ENCODE data around the gene MYOM1.
"Not testable (repeated sequence)": the region's sequence is repeated elsewhere in the genome, so short reads cannot be mapped to it uniquely, and the experiment has no call there.

The MYOM1 gene

GRCh38 chr18:3218819-3219218 lies 949 bp downstream of the MYOM1 start:
- DNase-seq (ENCODE audit: low read depth): no peak

- peak; percentile 23 for DNase-seq (ENCODE audit: low read depth)
Observed at GRCh38 chr18:3217948-3218647, 1.7 kb downstream of the MYOM1 start.

GRCh38 chr18:3216987-3217386 lies 2.8 kb downstream of the MYOM1 start:
- no peak for DNase-seq (ENCODE audit: low read depth)

- no peak for DNase-seq (ENCODE audit: low read depth)
Observed at GRCh38 chr18:3214855-3215637, 4.7 kb downstream of the MYOM1 start.

GRCh38 chr18:3213300-3214059 lies 6.3 kb downstream of the MYOM1 start:
- peak; percentile 5 for DNase-seq (ENCODE audit: low read depth)

GRCh38 chr18:3212657-3213056 lies 7.1 kb downstream of the MYOM1 start:
- no peak for DNase-seq (ENCODE audit: low read depth)

- DNase-seq (ENCODE audit: low read depth): peak; percentile 45
Observed at GRCh38 chr18:3211236-3211992, 8.4 kb downstream of the MYOM1 start.

GRCh38 chr18:3209859-3210569 lies 9.8 kb downstream of the MYOM1 start:
- DNase-seq (ENCODE audit: low read depth): no peak

- peak; percentile 33 for DNase-seq (ENCODE audit: low read depth)
Observed at GRCh38 chr18:3207565-3207964, 12.2 kb downstream of the MYOM1 start.

GRCh38 chr18:3205239-3205638 lies 14.5 kb downstream of the MYOM1 start:
- no peak for DNase-seq (ENCODE audit: low read depth)

GRCh38 chr18:3199942-3200645 lies 19.7 kb downstream of the MYOM1 start:
- no peak for DNase-seq (ENCODE audit: low read depth)

GRCh38 chr18:3198260-3198860 lies 21.4 kb downstream of the MYOM1 start:
- DNase-seq (ENCODE audit: low read depth): not testable (repeated sequence)

- no peak for DNase-seq (ENCODE audit: low read depth)
Observed at GRCh38 chr18:3194947-3195612, 24.7 kb downstream of the MYOM1 start.

GRCh38 chr18:3193331-3193730 lies 26.4 kb downstream of the MYOM1 start:
- no peak for DNase-seq (ENCODE audit: low read depth)

GRCh38 chr18:3192752-3193151 lies 27.0 kb downstream of the MYOM1 start:
- no peak for DNase-seq (ENCODE audit: low read depth)

GRCh38 chr18:3192286-3192685 lies 27.5 kb downstream of the MYOM1 start:
- no peak for DNase-seq (ENCODE audit: low read depth)

- DNase-seq (ENCODE audit: low read depth): no peak
Observed at GRCh38 chr18:3190610-3191009, 29.2 kb downstream of the MYOM1 start.

- no peak for DNase-seq (ENCODE audit: low read depth)
Observed at GRCh38 chr18:3189884-3190283, 29.9 kb downstream of the MYOM1 start.

Measured in EH (cell line).